PFSK-1 (cell line): ENCODE data around the gene NDST3.

Experiments
- REST ChIP-seq, 2 experiments: IDR thresholded peaks; 2 replicates each; pipeline versions ENCODE4 v1.6.1 to v1.8.0; 2011 to 2012; ENCODE audit warnings: low read depth in 2 of 2, low read length in 2 of 2, control low read depth in 1 of 2, inconsistent platforms in 1 of 2, mild to moderate bottlenecking in 1 of 2, moderate library complexity in 1 of 2; ENCODE audit not compliant: insufficient read depth in 1 of 2
- TAF1 ChIP-seq: IDR thresholded peaks from 2 replicates; pipeline ENCODE4 v1.6.1; 2012; ENCODE audit warnings: low read length, control low read depth, borderline replicate concordance; ENCODE audit not compliant: insufficient read depth

- TF ChIP-seq TAF1: no peak
- TF ChIP-seq REST (IDR thresholded peaks at IDR 0.05; ENCODE audit: insufficient read depth in 1 of 2, low read depth in 2 of 2, low read length in 2 of 2): no peak
Measured at GRCh38 chr4:118264096-118264495, 229.8 kb downstream of the NDST3 start.
